ENCODE measurements around the gene LIX1.
"Not testable (repeated sequence)": the region's sequence is repeated elsewhere in the genome, so short reads cannot be mapped to it uniquely, and the experiment has no call there.

DNA sequence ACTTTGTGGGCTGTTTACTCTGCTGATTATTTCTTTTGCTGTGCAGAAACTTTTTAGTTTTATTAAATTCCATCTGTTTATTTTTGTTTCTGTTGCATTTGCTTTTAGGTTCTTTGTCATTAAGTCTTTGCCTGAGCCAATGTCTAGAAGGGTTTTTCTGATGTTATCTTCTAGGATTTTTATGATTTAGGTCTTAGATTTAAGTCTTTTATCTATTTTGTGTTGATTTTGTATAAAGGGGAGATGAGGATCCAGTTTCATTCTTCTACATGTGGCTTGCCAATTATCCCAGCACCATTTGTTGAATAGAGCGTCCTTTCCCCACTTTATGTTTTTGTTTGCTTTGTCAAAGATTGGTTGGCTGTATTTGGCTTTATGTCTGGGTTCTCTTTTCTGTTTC lies 47.1 kb upstream of the LIX1 start:
- TF ChIP-seq POLR2AphosphoS5 (IDR thresholded peaks at IDR 0.05; ENCODE audit: low read depth, low read length); POLR2A (IDR thresholded peaks at IDR 0.05; ENCODE audit: low read depth, low read length); TAF1 (IDR thresholded peaks at IDR 0.05; ENCODE audit: borderline replicate concordance, low read depth, low read length): not testable (repeated sequence)

Data from GM12892 (cell line).